GM18505 (cell line): ENCODE measurements around the gene RNF121.
"Not testable (repeated sequence)": the region's sequence is repeated elsewhere in the genome, so short reads cannot be mapped to it uniquely, and the experiment has no call there.

Source experiments
- ATAC-seq: cut with Tn5 transposase; IDR thresholded peaks from one replicate; pipeline ENCODE4 v1.9.1; 2021; ENCODE audit not compliant: unreplicated experiment
- POLR2A ChIP-seq: IDR thresholded peaks from 4 replicates; pipeline ENCODE4 v1.6.1; 2011; ENCODE audit warnings: borderline replicate concordance; ENCODE audit not compliant: insufficient read depth, insufficient read length; ENCODE audit errors: extremely low read depth

The RNF121 gene

GRCh38 chr11:71928737-71929443 lies at the start of gene RNF121:
Gene RNF121, plus strand, starts transcription at chr11:71929046. Its CDS starts 16 bp downstream, at chr11:71929062.
- peak; percentile 80 for ATAC-seq
- peak; percentile 90 for TF ChIP-seq POLR2A

- not testable (repeated sequence) for ATAC-seq
These were observed 43.0 kb upstream of the RNF121 start for GRCh38 chr11:71885806-71886205.

- not testable (repeated sequence) for ATAC-seq
These were observed 40.4 kb upstream of the RNF121 start for GRCh38 chr11:71888335-71889010.

DNA sequence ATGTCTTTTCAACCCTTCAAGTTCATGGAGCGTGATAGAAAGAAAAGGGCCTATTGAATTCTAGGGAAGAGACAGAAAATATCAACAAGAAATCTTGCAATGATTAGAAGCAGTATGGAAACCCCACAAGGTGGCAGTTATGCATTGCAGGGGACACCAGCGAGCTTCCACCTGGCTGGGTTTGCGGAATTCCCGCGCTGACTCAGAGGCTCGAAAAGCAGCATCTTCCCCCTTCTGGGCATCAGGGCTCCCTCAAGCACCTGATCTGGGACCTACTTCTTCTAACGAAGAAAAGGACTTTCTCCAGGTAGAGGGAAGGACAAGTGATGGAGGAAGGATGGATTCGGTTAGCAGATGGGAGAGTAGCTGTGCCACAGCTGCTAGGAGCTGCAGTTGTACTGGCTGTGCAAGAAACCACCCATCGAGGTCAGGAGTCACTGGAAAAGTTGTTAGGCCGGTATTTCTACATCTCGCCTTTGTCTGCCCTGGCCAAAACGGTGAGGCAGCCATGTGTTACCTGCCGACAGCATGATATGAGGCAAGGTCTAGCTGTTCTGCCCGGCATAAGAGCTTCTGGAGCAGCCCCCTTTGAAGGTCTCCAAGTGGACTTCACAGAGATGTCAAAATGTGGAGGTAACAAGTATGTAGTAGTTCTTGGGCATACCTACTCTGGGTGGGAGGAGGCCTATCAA lies 39.5 kb upstream of the RNF121 start:
- not testable (repeated sequence) for ATAC-seq

GRCh38 chr11:71895961-71896360 lies 32.9 kb upstream of the RNF121 start:
- TF ChIP-seq POLR2A: no peak
- no peak for ATAC-seq

GRCh38 chr11:71901137-71901536 lies 27.7 kb upstream of the RNF121 start:
- not testable (repeated sequence) for ATAC-seq

DNA sequence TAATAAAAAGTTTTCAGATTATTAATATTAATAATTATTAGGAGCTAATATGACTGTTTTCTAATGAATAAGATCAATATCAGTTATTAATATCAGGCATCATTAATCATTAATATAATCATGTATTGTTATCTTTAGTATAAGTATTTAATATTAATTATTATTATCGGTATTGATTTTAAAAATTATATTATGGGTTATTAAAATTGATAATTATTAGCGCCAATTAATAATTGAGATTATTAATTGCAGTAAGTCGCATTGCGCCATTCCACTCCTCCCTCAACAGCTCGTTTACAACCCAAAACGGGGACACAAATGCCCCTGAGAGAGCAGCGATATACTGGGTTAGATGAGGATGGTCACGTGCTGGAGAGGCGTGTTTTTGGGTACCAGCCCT lies 20.6 kb upstream of the RNF121 start:
- TF ChIP-seq POLR2A: no peak
- no peak for ATAC-seq

DNA sequence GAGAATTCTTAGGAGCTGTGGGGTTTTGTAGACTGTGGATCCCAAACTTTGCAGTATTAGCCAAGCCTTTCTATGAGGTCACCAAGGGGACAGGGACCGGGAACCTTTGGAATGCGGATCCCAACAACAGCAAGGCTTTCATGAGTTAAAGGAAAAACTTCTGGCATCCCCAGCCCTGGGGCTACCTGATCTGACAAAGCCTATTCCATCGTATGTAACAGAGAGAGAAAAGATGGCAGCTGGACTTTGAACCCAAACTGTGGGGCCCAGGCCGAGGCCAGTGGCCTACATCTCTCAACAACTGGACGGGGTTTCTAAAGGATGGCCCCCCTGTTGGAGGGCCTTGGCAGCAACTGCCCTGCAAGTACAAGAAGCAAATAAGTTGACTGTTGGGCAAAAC lies 18.1 kb upstream of the RNF121 start:
- ATAC-seq: not testable (repeated sequence)

DNA sequence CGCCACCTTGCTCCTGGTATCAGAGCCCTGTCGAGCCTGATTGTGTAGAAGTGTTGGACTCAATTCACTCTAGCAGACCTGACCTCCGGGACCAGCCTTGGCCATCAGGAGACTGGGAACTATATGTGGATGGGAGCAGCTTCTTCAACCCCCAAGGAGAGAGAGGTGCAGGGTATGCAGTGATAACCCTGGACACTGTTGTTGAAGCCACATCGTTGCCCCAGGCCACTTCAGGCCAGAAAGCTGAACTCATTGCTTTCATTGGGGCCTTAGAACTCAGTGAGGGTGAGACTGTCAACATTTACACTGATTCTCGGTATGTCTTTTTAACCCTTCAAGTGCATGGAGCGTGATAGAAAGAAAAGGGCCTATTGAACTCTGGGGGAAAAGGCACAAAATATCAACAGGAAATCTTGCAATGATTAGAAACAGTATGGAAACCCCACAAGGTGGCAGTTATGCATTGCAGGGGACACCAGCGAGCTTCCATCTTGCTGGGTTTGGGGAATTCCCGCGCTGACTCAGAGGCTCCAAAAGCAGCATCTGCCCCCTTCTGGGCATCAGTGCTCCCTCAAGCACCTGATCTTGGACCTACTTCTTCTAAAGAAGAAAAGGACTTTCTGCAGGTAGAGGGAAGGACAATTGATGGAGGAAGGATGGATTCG lies 17.4 kb upstream of the RNF121 start:
- ATAC-seq: not testable (repeated sequence)

- ATAC-seq: not testable (repeated sequence)
These were observed 16.9 kb upstream of the RNF121 start for GRCh38 chr11:71911986-71912340.

DNA sequence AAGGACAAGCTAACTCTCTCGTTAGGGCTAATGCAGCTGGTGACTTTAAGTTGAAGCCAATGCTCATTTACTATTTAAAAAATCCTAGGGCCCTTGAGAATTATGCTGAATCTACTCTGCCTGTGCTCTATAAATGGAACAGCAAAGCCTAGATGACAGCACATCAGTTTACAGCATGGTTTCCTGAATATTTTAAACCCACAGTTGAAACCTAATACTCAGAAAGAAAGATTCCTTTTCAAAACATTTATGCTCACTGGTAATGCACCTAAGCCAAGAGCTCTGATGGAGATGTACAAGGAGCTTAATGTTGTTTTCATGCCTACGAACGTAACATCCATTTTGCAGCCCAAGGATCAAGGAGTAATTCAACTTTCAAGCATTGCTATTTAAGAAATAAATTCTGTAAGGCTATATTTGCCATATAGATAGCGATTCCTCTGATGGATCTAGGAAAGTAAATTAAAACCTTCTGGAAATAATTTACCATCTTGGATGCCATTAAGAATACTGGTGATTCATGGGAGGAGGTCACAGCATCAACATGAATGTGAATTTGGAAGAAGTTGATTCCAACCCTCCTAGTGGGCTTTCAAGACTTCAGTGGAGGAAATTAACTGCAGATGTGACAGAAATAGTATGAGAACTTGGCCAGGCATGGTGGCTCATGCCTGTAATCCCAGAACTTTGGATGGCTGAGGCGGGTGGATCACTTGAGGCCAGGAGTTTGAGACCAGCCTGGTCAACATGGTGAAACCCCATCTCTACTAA lies 14.9 kb upstream of the RNF121 start:
- no peak for TF ChIP-seq POLR2A

GRCh38 chr11:71914617-71915189 lies 14.1 kb upstream of the RNF121 start:
- no peak for TF ChIP-seq POLR2A
- ATAC-seq: no peak

More for the DNA sequence above, 14.9 kb upstream of the RNF121 start:
- no peak for ATAC-seq

DNA sequence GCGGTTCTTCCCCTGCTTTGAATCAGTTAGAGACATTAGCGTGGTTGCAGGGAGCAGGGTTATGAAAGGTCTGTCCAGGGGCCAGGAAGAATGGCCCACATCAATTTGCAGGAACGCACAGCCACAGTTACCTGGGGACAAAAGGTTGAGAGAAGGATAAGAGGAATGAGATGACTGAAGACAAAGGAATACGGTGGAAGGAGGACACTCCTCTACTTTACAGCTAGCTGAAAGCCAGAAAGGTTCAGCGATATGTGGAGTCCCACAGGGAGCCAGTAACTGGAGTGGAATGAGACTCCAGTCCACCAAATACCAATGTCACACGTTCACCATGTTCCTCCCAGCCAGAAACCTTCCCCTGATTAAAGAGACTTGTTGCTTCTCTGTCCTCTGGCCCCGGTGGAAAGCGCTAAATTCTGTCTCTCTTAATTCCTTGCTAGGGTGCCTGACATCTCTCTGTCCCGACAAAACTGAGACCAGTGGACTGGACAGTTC lies 11.2 kb upstream of the RNF121 start:
- no peak for ATAC-seq
- TF ChIP-seq POLR2A: no peak
